Mononuclear cell (primary cell): ENCODE data around the gene MAGEA10. TPM values are rescaled to one million over a fixed set of nuclear protein-coding genes. Genes with fewer than 3 reads are reported as not detected.
"Not testable (repeated sequence)": the region's sequence is repeated elsewhere in the genome, so short reads cannot be mapped to it uniquely, and the experiment has no call there.

Source experiments
- H3K27me3 ChIP-seq: 2 replicates; pipeline ENCODE4 v1.6.0; 2011; ENCODE audit warnings: low read length, control low read depth; ENCODE audit not compliant: insufficient read depth
- H3K4me1 ChIP-seq: 2 replicates; pipeline ENCODE4 v1.5.1; 2011; ENCODE audit warnings: mild to moderate bottlenecking, low read length, control low read depth; ENCODE audit not compliant: insufficient read depth
- H3K4me3 ChIP-seq: 2 replicates; pipeline ENCODE4 v1.5.1; 2011; ENCODE audit warnings: mild to moderate bottlenecking, low read length, moderate library complexity
- H3K9me3 ChIP-seq: 2 replicates; pipeline ENCODE4 v1.5.1; 2011; ENCODE audit warnings: low read depth, mild to moderate bottlenecking, control low read depth, low read length
- total RNA-seq: library from RNA; depleted of rRNA; stranded (reverse); fragments of >200 nt; gene quantifications from one replicate; pipeline ENCODE4 v1.2.3, GENCODE V29; 2012

The MAGEA10 gene
- total RNA-seq, 1 donor, result not detected

DNA sequence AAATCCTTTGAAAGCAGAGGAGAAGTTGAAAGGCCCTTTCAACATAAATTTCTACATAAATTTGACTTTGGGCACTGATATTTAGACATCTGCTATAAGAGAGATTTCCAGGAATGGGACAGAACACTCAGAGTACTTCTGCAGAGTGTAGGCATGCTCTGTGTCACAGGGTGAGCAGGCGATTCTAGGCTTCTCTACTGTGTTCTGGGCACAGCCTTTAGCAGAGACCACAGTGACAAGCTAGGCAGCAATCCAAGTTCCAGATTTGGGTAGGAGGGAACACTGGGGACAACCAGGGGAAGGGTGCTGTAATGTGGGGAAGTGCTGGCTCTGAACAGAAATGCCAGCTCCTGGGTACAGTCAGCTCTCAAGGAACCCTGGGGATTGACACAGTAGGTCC lies 6.9 kb downstream of the MAGEA10 start:
- Histone ChIP-seq H3K27me3 (no peaks in the 10 kb centered on the region), H3K4me3 (no peak overlapping the region)

DNA sequence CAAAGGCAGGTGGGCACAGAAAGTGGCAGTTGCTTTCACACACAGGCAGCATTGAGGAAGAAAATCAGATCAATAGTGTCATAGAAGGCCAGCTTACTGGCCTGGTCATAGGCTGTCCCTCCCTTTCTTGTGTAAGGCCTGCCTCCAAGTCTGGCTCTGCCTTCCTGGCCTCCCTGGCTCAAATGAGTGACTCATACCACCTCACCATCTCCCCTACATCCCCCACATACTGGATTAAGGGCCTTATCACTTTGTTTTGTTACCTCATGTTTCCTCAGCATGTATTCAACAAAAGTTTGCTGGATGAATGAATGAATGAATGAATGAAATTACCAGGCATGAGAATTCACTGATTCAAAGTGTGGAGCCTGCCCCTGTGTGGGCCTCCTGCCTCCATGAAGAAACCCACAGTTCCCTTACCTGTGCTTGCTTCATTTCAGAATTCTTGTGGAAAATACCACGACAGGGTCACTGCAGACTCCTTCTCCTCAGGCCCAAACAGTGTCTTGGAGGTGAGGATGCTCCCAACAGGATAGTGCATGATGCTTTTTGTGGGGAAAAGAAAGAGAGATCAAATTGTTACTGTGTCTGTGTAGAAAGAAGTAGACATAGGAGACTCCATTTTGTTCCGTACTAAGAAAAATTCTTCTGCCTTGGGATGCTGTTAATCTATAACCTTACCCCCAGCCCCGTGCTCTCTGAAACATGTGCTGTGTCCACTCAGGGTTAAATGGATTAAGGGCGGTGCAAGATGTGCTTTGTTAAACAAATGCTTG lies 9.1 kb downstream of the MAGEA10 start:
- H3K4me3 ChIP-seq, H3K4me1 ChIP-seq, H3K9me3 ChIP-seq, H3K27me3 ChIP-seq: not testable (repeated sequence)

More for the DNA sequence above, 6.9 kb downstream of the MAGEA10 start:
- H3K4me1 ChIP-seq, result no peaks in the 10 kb centered on the region
- H3K9me3 ChIP-seq, result no peaks in the 10 kb centered on the region

- H3K4me1 ChIP-seq, result no peaks in the 10 kb centered on the region
- no peak overlapping the region for H3K4me3 ChIP-seq
- no peaks in the 10 kb centered on the region for H3K9me3 ChIP-seq
These were observed 21.1 kb downstream of the MAGEA10 start for GRCh38 chrX:152117305-152117704.

DNA sequence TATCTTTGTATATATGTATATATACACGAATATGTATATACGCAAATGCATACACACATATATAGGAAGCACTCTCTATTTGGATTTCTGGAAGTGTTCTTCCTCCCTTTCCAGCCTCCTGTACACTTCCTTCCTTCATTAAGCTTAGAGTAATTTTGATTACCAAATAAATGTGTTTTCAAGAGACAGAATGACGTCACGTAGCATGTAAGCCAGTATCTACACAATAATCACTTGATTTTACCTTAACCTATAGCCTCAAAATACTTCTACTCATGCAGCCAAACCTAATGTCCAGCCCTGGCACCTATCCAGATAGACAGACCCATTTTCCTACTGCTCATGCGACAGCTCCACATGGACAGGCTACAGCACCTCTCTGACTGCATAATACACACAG lies 29.9 kb downstream of the MAGEA10 start:
- Histone ChIP-seq H3K27me3 (no peaks in the 10 kb centered on the region), H3K4me3 (no peak overlapping the region), H3K9me3 (no peaks in the 10 kb centered on the region), H3K4me1 (no peaks in the 10 kb centered on the region)

More at GRCh38 chrX:152117305-152117704, 21.1 kb downstream of the MAGEA10 start:
- no peaks in the 10 kb centered on the region for H3K27me3 ChIP-seq

- Histone ChIP-seq H3K9me3 (no peaks in the 10 kb centered on the region), H3K4me1 (no peaks in the 10 kb centered on the region), H3K4me3 (no peak overlapping the region), H3K27me3 (no peaks in the 10 kb centered on the region)
These were observed 34.5 kb downstream of the MAGEA10 start for GRCh38 chrX:152103866-152104265.

GRCh38 chrX:152086141-152086540 lies 52.2 kb downstream of the MAGEA10 start:
- H3K4me3 ChIP-seq, result no peak overlapping the region
- H3K27me3 ChIP-seq, result no peaks in the 10 kb centered on the region
- H3K9me3 ChIP-seq, result no peaks in the 10 kb centered on the region
- H3K4me1 ChIP-seq, result no peaks in the 10 kb centered on the region

Other genes starting within 250 kb of the MAGEA10 start
- 0.31 TPM for gene MAGEA4, start 225.7 kb downstream of the MAGEA10 start, total RNA-seq
- under 0.01 TPM for gene GABRE, start 163.9 kb downstream of the MAGEA10 start, total RNA-seq